Stimulated activated naive CD4-positive, alpha-beta T cell treated with Interleukin-2 at 50 U/mL for 16 hours (primary cell): Measurements from ENCODE around the gene YWHAE.
"Not testable (repeated sequence)": the region's sequence is repeated elsewhere in the genome, so short reads cannot be mapped to it uniquely, and the experiment has no call there.

Source experiments
- DNase-seq: peaks from one replicate; lab custom pipeline; 2025; lab: John Stamatoyannopoulos, UW

The YWHAE gene

GRCh38 chr17:1412185-1413110 is 12.4 kb upstream of the YWHAE start:
- DNase-seq, result no peak

- DNase-seq, result no peak
Measured at GRCh38 chr17:1402262-1402586, 2.2 kb upstream of the YWHAE start.

- peak; percentile 74 for DNase-seq
Measured at GRCh38 chr17:1398931-1399678, 917 bp downstream of the YWHAE start.

- no peak for DNase-seq
Measured at GRCh38 chr17:1398028-1398427, 2.0 kb downstream of the YWHAE start.

- not testable (repeated sequence) for DNase-seq
Measured at GRCh38 chr17:1395876-1396665, 4.0 kb downstream of the YWHAE start.

- DNase-seq, result no peak
Measured at GRCh38 chr17:1391577-1391976, 8.4 kb downstream of the YWHAE start.

GRCh38 chr17:1390432-1391367 is 9.3 kb downstream of the YWHAE start:
- no peak for DNase-seq

- not testable (repeated sequence) for DNase-seq
Measured at GRCh38 chr17:1387490-1388227, 12.4 kb downstream of the YWHAE start.

GRCh38 chr17:1386675-1387190 is 13.3 kb downstream of the YWHAE start:
- not testable (repeated sequence) for DNase-seq

- DNase-seq, result no peak
Measured at GRCh38 chr17:1386265-1386664, 13.8 kb downstream of the YWHAE start.

GRCh38 chr17:1385861-1386260 is 14.2 kb downstream of the YWHAE start:
- no peak for DNase-seq

GRCh38 chr17:1384905-1385435 is 15.1 kb downstream of the YWHAE start:
- no peak for DNase-seq

GRCh38 chr17:1379930-1380313 is 20.1 kb downstream of the YWHAE start:
- DNase-seq, result peak; percentile 21

GRCh38 chr17:1379208-1379929 is 20.7 kb downstream of the YWHAE start:
- DNase-seq, result no peak

- DNase-seq, result not testable (repeated sequence)
Measured at GRCh38 chr17:1378476-1378860, 21.6 kb downstream of the YWHAE start.

- DNase-seq, result no peak
Measured at GRCh38 chr17:1377334-1377733, 22.7 kb downstream of the YWHAE start.

- DNase-seq, result no peak
Measured at GRCh38 chr17:1376061-1376460, 24.0 kb downstream of the YWHAE start.

- no peak for DNase-seq
Measured at GRCh38 chr17:1375615-1376014, 24.4 kb downstream of the YWHAE start.

- DNase-seq, result no peak
Measured at GRCh38 chr17:1374431-1375177, 25.4 kb downstream of the YWHAE start.
